ENCODE measurements around the gene SEPTIN3. TPM values are rescaled to one million over a fixed set of nuclear protein-coding genes. Genes with fewer than 3 reads are reported as not detected.
A peak's percentile ranks its signal among the peaks of the same experiment; 100 is the strongest.

SEPTIN3 gene
- total and polyA plus RNA-seq, 10 of the 15 experiments (the other 5 are each of a cell fraction or from before 2014, with no cell fraction given): 0.05 to 3.1 (median 0.87) TPM

- TF ChIP-seq PKNOX1 (IDR thresholded peaks at IDR 0.05): peak; percentile 84
- peak; percentile 89 for TF ChIP-seq RELB (IDR thresholded peaks at IDR 0.05; ENCODE audit: low read depth)
- no peak for TF ChIP-seq EZH2 (IDR thresholded peaks at IDR 0.05; ENCODE audit: borderline replicate concordance, control insufficient read depth, low read depth, low read length)
- peak in 1 of 2 experiments; percentile 63; a peak in 1 of 4 replicates for TF ChIP-seq EP300 (IDR thresholded peaks at IDR 0.05; ENCODE audit: borderline replicate concordance in 1 of 2, control insufficient read depth in 1 of 2, low read depth in 2 of 2, low read length in 2 of 2)
- no peak for TF ChIP-seq KDM1A (IDR thresholded peaks at IDR 0.05; ENCODE audit: borderline replicate concordance)
- TF ChIP-seq NFXL1 (IDR thresholded peaks at IDR 0.05; ENCODE audit: borderline replicate concordance): no peak
- TF ChIP-seq RAD51 (IDR thresholded peaks at IDR 0.05): peak; percentile 80
- 0 out of 2 replicates have a peak, but pooled peaks have one; percentile 34 for TF ChIP-seq MLLT1 (IDR thresholded peaks at IDR 0.05)
- peak; percentile 94 for TF ChIP-seq ZNF592 (IDR thresholded peaks at IDR 0.05)
- peak; percentile 98 for TF ChIP-seq YBX1 (IDR thresholded peaks at IDR 0.05)
- peak; percentile 81 for TF ChIP-seq NBN (IDR thresholded peaks at IDR 0.05)
- peak; percentile 60; the same call in 1 of the 2 replicates for TF ChIP-seq MXI1 (IDR thresholded peaks at IDR 0.05; ENCODE audit: low read depth, low read length)
- TF ChIP-seq CHD4 (IDR thresholded peaks at IDR 0.05): no peak
- TF ChIP-seq RELA (IDR thresholded peaks at IDR 0.05; ENCODE audit: borderline replicate concordance, partially characterized antibody): peak; percentile 25
- TF ChIP-seq PRDM15 (CRISPR knock-in tag; IDR thresholded peaks at IDR 0.05): 0 out of 2 replicates have a peak, but pooled peaks have one; percentile 41
- 0 out of 2 replicates have a peak, but pooled peaks have one; percentile 14 for TF ChIP-seq CBFB (IDR thresholded peaks at IDR 0.05; ENCODE audit: low read depth)
- TF ChIP-seq JUND (IDR thresholded peaks at IDR 0.05; ENCODE audit: low read depth, low read length): no peak
These were observed 37.5 kb upstream of the SEPTIN3 start (continued) for GRCh38 chr22:41931701-41932269.

Data from GM12878 (cell line).